Panc1 (cell line): ENCODE measurements around the gene DMGDH.

ENCODE experiments used
- SIN3A ChIP-seq: IDR thresholded peaks from 2 replicates; pipeline ENCODE4 v1.6.1; 2012; ENCODE audit warnings: low read depth, mild to moderate bottlenecking, low read length, moderate library complexity, borderline replicate concordance; ENCODE audit not compliant: insufficient read depth
- TF ChIP-seq, protein P1 (sequence below), 2 experiments: IDR thresholded peaks; 2 replicates each; pipeline ENCODE4 v1.6.1; 2011 to 2012; ENCODE audit warnings: low read depth in 2 of 2, control low read depth in 1 of 2, low read length in 1 of 2, mild to moderate bottlenecking in 1 of 2, moderate library complexity in 1 of 2; ENCODE audit not compliant: insufficient read depth in 1 of 2
- TF ChIP-seq, protein P2 (sequence below): fragments of 450-650 bp; IDR thresholded peaks from 2 replicates; pipeline ENCODE4 v1.5.1; 2017; ENCODE audit warnings: mild to moderate bottlenecking

GRCh38 chr5:79053321-79053720 is 16.2 kb downstream of the DMGDH start:
- TF ChIP-seq, protein P1, sequence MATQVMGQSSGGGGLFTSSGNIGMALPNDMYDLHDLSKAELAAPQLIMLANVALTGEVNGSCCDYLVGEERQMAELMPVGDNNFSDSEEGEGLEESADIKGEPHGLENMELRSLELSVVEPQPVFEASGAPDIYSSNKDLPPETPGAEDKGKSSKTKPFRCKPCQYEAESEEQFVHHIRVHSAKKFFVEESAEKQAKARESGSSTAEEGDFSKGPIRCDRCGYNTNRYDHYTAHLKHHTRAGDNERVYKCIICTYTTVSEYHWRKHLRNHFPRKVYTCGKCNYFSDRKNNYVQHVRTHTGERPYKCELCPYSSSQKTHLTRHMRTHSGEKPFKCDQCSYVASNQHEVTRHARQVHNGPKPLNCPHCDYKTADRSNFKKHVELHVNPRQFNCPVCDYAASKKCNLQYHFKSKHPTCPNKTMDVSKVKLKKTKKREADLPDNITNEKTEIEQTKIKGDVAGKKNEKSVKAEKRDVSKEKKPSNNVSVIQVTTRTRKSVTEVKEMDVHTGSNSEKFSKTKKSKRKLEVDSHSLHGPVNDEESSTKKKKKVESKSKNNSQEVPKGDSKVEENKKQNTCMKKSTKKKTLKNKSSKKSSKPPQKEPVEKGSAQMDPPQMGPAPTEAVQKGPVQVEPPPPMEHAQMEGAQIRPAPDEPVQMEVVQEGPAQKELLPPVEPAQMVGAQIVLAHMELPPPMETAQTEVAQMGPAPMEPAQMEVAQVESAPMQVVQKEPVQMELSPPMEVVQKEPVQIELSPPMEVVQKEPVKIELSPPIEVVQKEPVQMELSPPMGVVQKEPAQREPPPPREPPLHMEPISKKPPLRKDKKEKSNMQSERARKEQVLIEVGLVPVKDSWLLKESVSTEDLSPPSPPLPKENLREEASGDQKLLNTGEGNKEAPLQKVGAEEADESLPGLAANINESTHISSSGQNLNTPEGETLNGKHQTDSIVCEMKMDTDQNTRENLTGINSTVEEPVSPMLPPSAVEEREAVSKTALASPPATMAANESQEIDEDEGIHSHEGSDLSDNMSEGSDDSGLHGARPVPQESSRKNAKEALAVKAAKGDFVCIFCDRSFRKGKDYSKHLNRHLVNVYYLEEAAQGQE (IDR thresholded peaks at IDR 0.05; ENCODE audit: insufficient read depth in 1 of 2, low read depth in 2 of 2, low read length in 1 of 2), result no peak
- TF ChIP-seq, protein P2, sequence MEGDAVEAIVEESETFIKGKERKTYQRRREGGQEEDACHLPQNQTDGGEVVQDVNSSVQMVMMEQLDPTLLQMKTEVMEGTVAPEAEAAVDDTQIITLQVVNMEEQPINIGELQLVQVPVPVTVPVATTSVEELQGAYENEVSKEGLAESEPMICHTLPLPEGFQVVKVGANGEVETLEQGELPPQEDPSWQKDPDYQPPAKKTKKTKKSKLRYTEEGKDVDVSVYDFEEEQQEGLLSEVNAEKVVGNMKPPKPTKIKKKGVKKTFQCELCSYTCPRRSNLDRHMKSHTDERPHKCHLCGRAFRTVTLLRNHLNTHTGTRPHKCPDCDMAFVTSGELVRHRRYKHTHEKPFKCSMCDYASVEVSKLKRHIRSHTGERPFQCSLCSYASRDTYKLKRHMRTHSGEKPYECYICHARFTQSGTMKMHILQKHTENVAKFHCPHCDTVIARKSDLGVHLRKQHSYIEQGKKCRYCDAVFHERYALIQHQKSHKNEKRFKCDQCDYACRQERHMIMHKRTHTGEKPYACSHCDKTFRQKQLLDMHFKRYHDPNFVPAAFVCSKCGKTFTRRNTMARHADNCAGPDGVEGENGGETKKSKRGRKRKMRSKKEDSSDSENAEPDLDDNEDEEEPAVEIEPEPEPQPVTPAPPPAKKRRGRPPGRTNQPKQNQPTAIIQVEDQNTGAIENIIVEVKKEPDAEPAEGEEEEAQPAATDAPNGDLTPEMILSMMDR, result no peak
- TF ChIP-seq SIN3A, result no peak
